Rectal smooth muscle tissue (tissue), 1 donor: ENCODE data around the gene GTF3C1.

Experiments
- H3K27ac ChIP-seq: one replicate; pipeline ENCODE4 v1.7.0; 2013; ENCODE audit warnings: low read depth, low read length, inconsistent platforms
- H3K27me3 ChIP-seq: one replicate; pipeline ENCODE4 v1.7.0; 2013; ENCODE audit warnings: low read length; ENCODE audit not compliant: control insufficient read depth, insufficient read depth
- H3K36me3 ChIP-seq: one replicate; pipeline ENCODE4 v1.7.0; 2013; ENCODE audit warnings: low read length; ENCODE audit not compliant: control insufficient read depth, insufficient read depth
- H3K4me1 ChIP-seq: one replicate; pipeline ENCODE4 v1.7.0; 2013; ENCODE audit warnings: low read length; ENCODE audit not compliant: control insufficient read depth, insufficient read depth
- H3K4me3 ChIP-seq: one replicate; pipeline ENCODE4 v1.7.0; 2013; ENCODE audit warnings: low read length
- H3K9ac ChIP-seq: one replicate; pipeline ENCODE4 v1.7.0; 2013; ENCODE audit warnings: low read length

The GTF3C1 gene

DNA sequence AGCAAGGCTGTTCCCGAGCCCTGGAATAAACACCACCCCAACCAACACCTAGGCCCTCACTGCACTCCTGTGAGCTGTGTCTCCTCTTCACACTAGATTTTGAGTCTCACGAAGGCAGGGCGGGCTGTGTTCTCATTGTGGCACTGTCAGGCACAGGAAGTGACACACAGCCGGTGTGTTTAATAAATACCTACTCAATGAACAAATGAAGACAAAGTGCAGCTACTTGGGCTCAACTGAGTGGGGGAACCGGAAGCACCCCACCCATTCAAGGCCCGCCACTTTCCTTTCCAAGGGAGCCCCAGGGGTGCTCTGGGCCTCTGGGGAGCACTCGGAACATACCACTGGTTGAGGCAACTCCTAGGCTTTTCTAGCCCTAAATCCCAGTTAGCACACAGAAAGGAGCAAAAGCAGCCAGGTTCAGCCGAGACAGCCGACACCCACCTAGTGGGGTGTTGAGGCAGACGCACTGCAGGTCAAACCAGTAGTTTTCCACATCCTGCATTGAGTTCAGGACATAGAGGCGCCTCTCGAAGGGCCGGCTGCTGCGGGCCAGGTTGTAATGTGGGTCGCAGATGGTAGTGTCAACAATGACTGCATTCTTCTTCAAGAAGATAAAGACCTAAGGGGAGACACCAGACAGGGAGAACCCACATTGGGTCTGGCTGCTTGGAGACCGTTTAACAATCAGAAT lies 57.7 kb downstream of the GTF3C1 start:
- peaks cover 41% of the 10 kb centered on the region for H3K36me3 ChIP-seq
- no peak overlapping the region for H3K27ac ChIP-seq

DNA sequence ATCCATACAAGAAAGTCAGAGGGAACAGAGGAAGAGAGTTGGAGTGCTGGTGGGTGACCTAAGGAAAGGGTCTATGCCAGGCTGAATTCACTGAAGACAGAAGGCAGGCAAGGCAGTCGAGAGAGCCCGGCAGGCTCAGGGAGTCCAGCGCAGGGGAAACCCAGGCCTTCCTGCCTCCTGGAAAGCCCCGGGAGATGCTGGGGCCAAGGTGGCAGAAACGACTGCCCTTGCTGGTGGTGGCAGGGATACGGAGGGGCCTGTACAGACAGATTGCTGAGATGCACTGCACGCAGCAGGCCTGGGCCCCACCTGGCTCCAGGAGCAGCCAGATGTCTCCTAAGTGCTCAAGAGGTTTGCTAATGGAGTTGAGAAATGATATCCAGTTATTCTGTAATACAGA lies 59.8 kb downstream of the GTF3C1 start:
- H3K27ac ChIP-seq: no peak overlapping the region
- H3K9ac ChIP-seq: no peak overlapping the region
- peaks cover 49% of the 10 kb centered on the region for H3K36me3 ChIP-seq
- H3K4me3 ChIP-seq: no peak overlapping the region
- no peaks in the 10 kb centered on the region for H3K4me1 ChIP-seq
- no peaks in the 10 kb centered on the region for H3K27me3 ChIP-seq

More for the DNA sequence above, 57.7 kb downstream of the GTF3C1 start:
- no peaks in the 10 kb centered on the region for H3K27me3 ChIP-seq
- H3K4me3 ChIP-seq: no peak overlapping the region
- H3K4me1 ChIP-seq: no peaks in the 10 kb centered on the region
- no peak overlapping the region for H3K9ac ChIP-seq

DNA sequence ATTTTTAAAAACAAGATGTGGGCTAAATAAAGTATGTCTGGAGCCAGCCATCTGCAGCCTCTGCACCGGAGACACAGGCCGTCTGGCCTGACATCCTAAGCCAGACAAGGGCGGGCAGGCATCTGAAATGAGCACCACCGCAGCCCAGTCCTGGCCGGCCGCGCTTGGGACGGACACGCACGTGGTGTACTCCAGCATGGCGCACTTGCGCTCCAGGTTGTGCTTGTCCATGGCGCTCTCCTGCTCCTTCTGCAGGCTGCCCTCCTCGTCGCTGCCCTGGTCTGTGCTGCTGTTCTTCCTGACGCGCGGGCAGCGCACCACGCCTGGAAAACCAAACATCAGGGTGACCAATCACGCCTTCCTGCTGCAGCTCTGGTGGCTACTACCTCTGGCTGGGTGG lies 60.3 kb downstream of the GTF3C1 start:
- no peak overlapping the region for H3K9ac ChIP-seq
- H3K36me3 ChIP-seq: peaks cover 49% of the 10 kb centered on the region
- H3K27ac ChIP-seq: no peak overlapping the region
- no peak overlapping the region for H3K4me3 ChIP-seq
- no peaks in the 10 kb centered on the region for H3K27me3 ChIP-seq
- no peaks in the 10 kb centered on the region for H3K4me1 ChIP-seq

DNA sequence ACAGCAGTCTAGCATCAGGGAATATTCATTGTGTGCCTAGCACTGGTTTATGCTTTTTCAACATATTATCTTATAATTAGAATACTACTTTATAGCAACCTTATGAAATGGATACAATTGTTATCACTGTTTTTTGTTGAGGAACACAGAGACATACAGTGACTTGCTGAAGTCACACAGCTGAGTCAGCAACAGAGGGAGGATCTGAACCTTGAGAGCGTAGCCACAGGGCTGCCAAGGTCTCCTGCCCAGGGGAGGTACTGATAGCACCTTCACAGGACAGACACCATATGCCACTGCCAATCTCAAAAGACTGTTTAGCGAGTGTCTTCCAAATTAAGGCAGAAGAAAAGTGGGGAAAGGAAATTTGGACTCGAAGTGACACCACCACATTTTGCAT lies 63.0 kb downstream of the GTF3C1 start:
- H3K4me1 ChIP-seq: no peaks in the 10 kb centered on the region
- H3K9ac ChIP-seq: no peak overlapping the region
- no peaks in the 10 kb centered on the region for H3K27me3 ChIP-seq
- H3K36me3 ChIP-seq: peaks cover 70% of the 10 kb centered on the region
- no peak overlapping the region for H3K27ac ChIP-seq
- H3K4me3 ChIP-seq: no peak overlapping the region

- H3K36me3 ChIP-seq: peaks cover 74% of the 10 kb centered on the region
- no peak overlapping the region for H3K9ac ChIP-seq
- H3K4me1 ChIP-seq: no peaks in the 10 kb centered on the region
- no peak overlapping the region for H3K4me3 ChIP-seq
- no peaks in the 10 kb centered on the region for H3K27me3 ChIP-seq
- no peak overlapping the region for H3K27ac ChIP-seq
Observed at GRCh38 chr16:27486344-27486743, 63.4 kb downstream of the GTF3C1 start.

- Histone ChIP-seq H3K27ac (no peak overlapping the region), H3K36me3 (peaks cover 79% of the 10 kb centered on the region), H3K9ac (no peak overlapping the region), H3K4me1 (no peaks in the 10 kb centered on the region), H3K27me3 (no peaks in the 10 kb centered on the region), H3K4me3 (no peak overlapping the region)
Observed at GRCh38 chr16:27485811-27486210, 63.9 kb downstream of the GTF3C1 start.

DNA sequence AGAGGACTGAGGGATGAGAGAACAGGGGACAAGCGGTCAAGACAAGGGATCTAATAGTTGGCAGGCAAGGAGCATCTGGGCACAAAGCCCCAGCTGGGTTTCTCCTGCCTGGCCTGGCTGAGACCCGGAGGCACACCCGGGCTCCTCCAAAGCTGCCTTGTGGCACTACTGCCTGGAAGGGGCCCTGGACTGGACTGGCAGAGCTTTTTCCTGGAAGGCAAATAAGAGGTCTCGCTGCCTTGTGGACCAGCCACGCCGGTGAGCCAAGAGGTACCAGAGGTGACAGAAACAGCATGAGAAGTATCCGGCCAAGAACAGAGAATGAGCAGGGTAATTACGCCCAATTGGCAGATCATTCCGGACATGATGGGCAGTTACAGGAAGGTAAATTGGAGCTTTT lies 64.6 kb downstream of the GTF3C1 start:
- H3K27me3 ChIP-seq: no peaks in the 10 kb centered on the region
- no peak overlapping the region for H3K4me3 ChIP-seq
- H3K27ac ChIP-seq: no peak overlapping the region
- no peaks in the 10 kb centered on the region for H3K4me1 ChIP-seq
- H3K9ac ChIP-seq: no peak overlapping the region
- H3K36me3 ChIP-seq: peaks cover 77% of the 10 kb centered on the region

GRCh38 chr16:27483624-27484023 lies 66.1 kb downstream of the GTF3C1 start:
- H3K36me3 ChIP-seq: peaks cover 68% of the 10 kb centered on the region
- no peak overlapping the region for H3K4me3 ChIP-seq
- no peaks in the 10 kb centered on the region for H3K27me3 ChIP-seq
- no peaks in the 10 kb centered on the region for H3K4me1 ChIP-seq
- no peak overlapping the region for H3K9ac ChIP-seq
- no peak overlapping the region for H3K27ac ChIP-seq

GRCh38 chr16:27483088-27483437 lies 66.7 kb downstream of the GTF3C1 start:
- H3K9ac ChIP-seq: no peak overlapping the region
- no peak overlapping the region for H3K27ac ChIP-seq
- peaks cover 68% of the 10 kb centered on the region for H3K36me3 ChIP-seq

DNA sequence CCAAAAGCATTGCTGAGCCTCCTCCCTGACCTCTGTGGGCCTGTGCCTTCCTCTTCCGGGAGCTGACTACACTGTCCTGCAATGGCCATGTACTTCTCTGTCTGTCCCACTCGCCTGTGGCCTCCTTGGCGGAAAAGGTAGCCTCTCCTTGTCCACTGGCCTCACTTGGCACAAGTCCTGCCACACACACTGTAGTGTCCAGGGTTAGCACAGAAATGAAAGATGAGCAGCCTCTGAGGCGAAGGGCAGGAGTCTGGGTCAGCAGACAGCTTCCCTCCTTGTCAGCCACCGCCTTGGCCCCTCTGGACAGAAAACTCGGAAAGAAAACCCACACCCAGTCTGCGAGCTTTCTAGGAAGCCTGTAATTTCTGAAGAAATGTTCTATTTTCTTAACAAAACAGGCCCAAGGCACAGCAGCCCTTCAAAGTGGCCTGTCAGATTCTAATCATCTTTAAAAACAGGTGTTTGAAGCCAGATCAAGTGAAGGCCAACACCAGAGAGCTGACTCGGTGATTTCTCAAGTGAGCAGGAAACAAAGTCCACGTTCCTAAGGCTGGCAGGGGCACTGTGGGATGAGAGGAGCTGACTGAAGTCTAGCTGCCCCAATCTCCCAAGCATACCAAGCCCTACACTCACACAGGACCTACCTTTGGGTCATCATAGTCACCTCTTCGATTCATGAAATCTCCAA lies 67.2 kb downstream of the GTF3C1 start:
- H3K36me3 ChIP-seq: peaks cover 67% of the 10 kb centered on the region
- H3K27ac ChIP-seq: no peak overlapping the region
- no peaks in the 10 kb centered on the region for H3K27me3 ChIP-seq

More at GRCh38 chr16:27483088-27483437, 66.7 kb downstream of the GTF3C1 start:
- Histone ChIP-seq H3K4me3 (no peak overlapping the region), H3K4me1 (no peaks in the 10 kb centered on the region), H3K27me3 (no peaks in the 10 kb centered on the region)

DNA sequence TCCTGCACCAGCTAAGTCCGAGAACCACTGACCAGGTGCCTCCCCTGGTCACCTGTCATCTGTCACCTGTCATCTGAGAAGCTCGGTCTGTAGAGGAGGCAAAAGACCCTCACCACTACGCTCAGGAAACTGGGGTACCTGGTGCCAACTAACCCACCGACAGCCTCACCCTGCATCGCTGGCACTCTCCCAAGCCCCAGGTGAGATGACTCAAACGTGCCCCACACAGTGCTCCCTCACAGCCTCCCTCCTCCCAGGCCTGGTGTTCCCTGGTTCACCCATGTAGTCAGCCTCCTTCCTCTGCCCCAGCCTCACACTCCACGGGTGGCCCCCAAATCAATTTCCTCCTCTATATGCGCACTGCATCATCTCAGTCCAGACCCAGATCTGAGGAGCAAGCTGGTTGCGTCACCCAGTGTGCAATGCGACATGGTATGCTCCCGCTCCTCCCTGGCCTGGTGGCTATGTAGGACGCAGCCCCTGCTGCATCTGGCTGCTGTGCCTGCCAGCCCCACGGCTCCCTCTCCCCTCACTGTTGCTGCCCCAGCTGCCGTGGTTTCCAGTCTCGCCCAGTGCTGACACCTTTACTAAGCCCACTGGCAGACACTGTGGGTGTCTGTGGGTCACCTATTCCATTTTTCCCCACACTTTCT lies 68.3 kb downstream of the GTF3C1 start:
- H3K4me1 ChIP-seq: no peaks in the 10 kb centered on the region
- H3K4me3 ChIP-seq: no peak overlapping the region
- peaks cover 59% of the 10 kb centered on the region for H3K36me3 ChIP-seq
- no peaks in the 10 kb centered on the region for H3K27me3 ChIP-seq
- no peak overlapping the region for H3K27ac ChIP-seq
- H3K9ac ChIP-seq: no peak overlapping the region

More for the DNA sequence above, 67.2 kb downstream of the GTF3C1 start:
- H3K4me3 ChIP-seq: no peak overlapping the region
- no peaks in the 10 kb centered on the region for H3K4me1 ChIP-seq
- H3K9ac ChIP-seq: no peak overlapping the region

DNA sequence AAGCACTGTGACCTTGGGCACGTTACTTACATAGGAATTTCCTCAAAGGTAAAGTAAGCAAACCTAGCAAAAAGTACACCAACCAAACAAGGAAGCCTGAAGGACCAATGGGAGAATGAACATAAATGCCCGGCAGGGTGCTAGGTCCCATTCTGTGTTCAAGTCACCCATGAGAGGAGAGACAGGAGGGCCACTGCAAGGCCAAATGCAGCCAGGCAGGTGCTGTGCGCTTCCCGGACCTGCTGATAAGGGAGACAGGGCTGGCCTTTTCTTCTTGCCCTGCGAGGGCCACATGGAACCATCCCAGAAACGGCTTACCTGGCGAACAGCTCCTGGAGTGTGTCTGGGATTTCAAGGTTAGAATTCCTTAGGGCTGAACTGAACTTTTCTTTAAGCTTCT lies 69.0 kb downstream of the GTF3C1 start:
- Histone ChIP-seq H3K27me3 (no peaks in the 10 kb centered on the region), H3K4me3 (no peak overlapping the region), H3K9ac (no peak overlapping the region), H3K27ac (no peak overlapping the region), H3K36me3 (peaks cover 59% of the 10 kb centered on the region), H3K4me1 (no peaks in the 10 kb centered on the region)
